Mononuclear cell (primary cell): ENCODE data around the gene TEAD1. TPM values are rescaled to one million over a fixed set of nuclear protein-coding genes. Genes with fewer than 3 reads are reported as not detected.

Source experiments
- H3K27me3 ChIP-seq: 2 replicates; pipeline ENCODE4 v1.6.0; 2011; ENCODE audit warnings: low read length, control low read depth; ENCODE audit not compliant: insufficient read depth
- H3K4me1 ChIP-seq: 2 replicates; pipeline ENCODE4 v1.5.1; 2011; ENCODE audit warnings: mild to moderate bottlenecking, low read length, control low read depth; ENCODE audit not compliant: insufficient read depth
- H3K4me3 ChIP-seq: 2 replicates; pipeline ENCODE4 v1.5.1; 2011; ENCODE audit warnings: mild to moderate bottlenecking, low read length, moderate library complexity
- H3K9me3 ChIP-seq: 2 replicates; pipeline ENCODE4 v1.5.1; 2011; ENCODE audit warnings: low read depth, mild to moderate bottlenecking, control low read depth, low read length
- total RNA-seq: library from RNA; depleted of rRNA; stranded (reverse); fragments of >200 nt; gene quantifications from one replicate; pipeline ENCODE4 v1.2.3, GENCODE V29; 2012

Gene TEAD1
- total RNA-seq, 1 donor, result not detected

DNA sequence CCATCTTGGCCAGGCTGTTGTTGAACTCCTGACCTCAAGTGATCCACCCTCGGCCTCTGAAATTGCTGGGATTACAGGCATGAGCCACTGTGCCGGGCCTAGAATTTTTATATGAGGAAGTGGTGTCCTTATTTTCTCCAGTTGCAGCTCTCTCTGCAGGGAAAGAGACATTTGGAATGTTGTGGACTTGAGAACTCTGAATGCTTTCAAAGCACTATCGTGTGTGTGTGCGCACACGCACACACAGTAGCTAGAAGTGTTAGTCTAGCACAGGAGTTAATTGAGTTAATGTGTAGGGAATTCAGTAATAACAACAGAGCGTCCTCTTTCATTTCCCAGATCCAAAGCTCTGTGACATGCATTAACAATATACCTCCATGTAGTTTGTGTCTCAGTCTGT is 170.9 kb downstream of the TEAD1 start:
- no peaks in the 10 kb centered on the region for H3K9me3 ChIP-seq
- no peaks in the 10 kb centered on the region for H3K4me1 ChIP-seq
- no peak overlapping the region for H3K4me3 ChIP-seq
- H3K27me3 ChIP-seq, result peaks cover 12% of the 10 kb centered on the region

GRCh38 chr11:12845739-12846358 is 171.6 kb downstream of the TEAD1 start:
- H3K4me3 ChIP-seq, result no peak overlapping the region
- H3K4me1 ChIP-seq, result no peaks in the 10 kb centered on the region
- no peaks in the 10 kb centered on the region for H3K9me3 ChIP-seq
- peaks cover 12% of the 10 kb centered on the region for H3K27me3 ChIP-seq

DNA sequence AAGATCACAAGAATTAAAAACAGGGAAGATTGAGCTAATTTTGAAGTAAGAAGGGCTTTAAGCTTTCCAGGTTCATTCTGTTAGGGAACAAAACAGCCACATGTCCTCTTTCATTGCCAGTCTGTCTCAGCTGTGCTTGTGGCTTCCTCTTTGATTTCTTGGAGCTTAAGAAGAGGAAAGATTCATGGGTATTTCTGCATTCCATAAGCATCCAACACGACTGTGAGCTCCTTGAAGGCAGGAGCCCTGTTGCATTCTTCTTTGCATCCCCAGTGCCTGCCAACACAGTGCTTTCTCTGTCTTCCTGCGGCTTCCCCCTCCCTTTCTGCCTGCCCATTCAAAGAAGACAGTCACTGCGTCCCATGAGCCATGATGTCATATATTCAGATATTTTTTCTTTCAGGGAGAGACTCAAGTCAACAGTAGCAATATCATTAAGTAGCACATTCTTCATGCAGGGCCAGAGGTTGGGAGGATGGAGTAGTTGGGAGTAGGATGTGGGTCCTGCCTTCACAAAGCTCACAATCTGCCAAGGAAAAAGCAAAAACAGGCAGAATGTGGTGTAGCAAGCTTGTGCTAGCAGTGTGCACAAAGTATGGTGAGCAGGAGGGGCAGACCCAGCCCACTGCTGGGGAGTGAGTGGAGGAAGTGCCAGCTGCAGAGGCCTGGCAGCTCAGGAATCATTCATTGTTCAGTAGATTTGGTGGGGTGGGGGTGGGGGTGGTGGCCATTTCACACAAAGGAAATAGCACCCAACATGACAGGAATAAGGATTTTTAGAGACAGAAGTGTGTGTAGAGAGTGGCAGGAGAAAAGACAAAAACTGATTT is 172.8 kb downstream of the TEAD1 start:
- peaks cover 12% of the 10 kb centered on the region for H3K27me3 ChIP-seq
- H3K9me3 ChIP-seq, result no peaks in the 10 kb centered on the region
- no peaks in the 10 kb centered on the region for H3K4me1 ChIP-seq
- H3K4me3 ChIP-seq, result no peak overlapping the region

GRCh38 chr11:12848413-12848812 is 174.2 kb downstream of the TEAD1 start:
- Histone ChIP-seq H3K4me1 (no peaks in the 10 kb centered on the region), H3K9me3 (no peaks in the 10 kb centered on the region), H3K4me3 (no peak overlapping the region), H3K27me3 (peaks cover 2% of the 10 kb centered on the region)

- no peaks in the 10 kb centered on the region for H3K27me3 ChIP-seq
- no peak overlapping the region for H3K4me3 ChIP-seq
- H3K4me1 ChIP-seq, result no peaks in the 10 kb centered on the region
- H3K9me3 ChIP-seq, result no peaks in the 10 kb centered on the region
Measured at GRCh38 chr11:12853325-12853651, 179.1 kb downstream of the TEAD1 start.

GRCh38 chr11:12853652-12854296 is 179.6 kb downstream of the TEAD1 start:
- no peak overlapping the region for H3K4me3 ChIP-seq
- no peaks in the 10 kb centered on the region for H3K9me3 ChIP-seq
- no peaks in the 10 kb centered on the region for H3K27me3 ChIP-seq
- no peaks in the 10 kb centered on the region for H3K4me1 ChIP-seq

GRCh38 chr11:12854297-12854661 is 180.1 kb downstream of the TEAD1 start:
- H3K9me3 ChIP-seq, result no peaks in the 10 kb centered on the region
- H3K4me3 ChIP-seq, result no peak overlapping the region
- H3K27me3 ChIP-seq, result no peaks in the 10 kb centered on the region
- H3K4me1 ChIP-seq, result no peaks in the 10 kb centered on the region

GRCh38 chr11:12854829-12855228 is 180.6 kb downstream of the TEAD1 start:
- Histone ChIP-seq H3K27me3 (no peaks in the 10 kb centered on the region), H3K4me3 (no peak overlapping the region), H3K4me1 (no peaks in the 10 kb centered on the region), H3K9me3 (no peaks in the 10 kb centered on the region)

DNA sequence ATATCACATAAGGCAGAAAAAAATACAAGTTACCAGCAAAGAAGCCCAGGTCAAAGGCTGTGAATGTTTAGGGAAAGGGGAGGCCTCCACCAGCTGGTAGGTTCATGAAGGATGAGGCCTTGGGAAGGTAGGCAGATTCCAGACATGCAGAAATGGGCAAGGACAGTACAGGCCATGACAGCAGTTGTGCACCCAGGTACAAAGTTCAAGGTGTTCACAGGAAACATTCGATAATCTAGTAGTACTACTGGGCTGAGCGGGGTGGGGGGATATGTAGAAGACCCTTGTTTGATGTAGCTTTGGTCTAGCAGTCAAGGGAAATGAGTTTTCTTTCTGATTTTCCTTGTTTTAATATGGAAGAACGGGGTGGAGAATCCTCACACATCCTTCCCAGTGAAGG is 182.1 kb downstream of the TEAD1 start:
- H3K9me3 ChIP-seq, result no peaks in the 10 kb centered on the region
- H3K27me3 ChIP-seq, result no peaks in the 10 kb centered on the region
- H3K4me1 ChIP-seq, result no peaks in the 10 kb centered on the region
- no peak overlapping the region for H3K4me3 ChIP-seq

- peaks cover 6% of the 10 kb centered on the region for H3K27me3 ChIP-seq
- H3K9me3 ChIP-seq, result no peaks in the 10 kb centered on the region
- H3K4me1 ChIP-seq, result no peaks in the 10 kb centered on the region
- H3K4me3 ChIP-seq, result no peak overlapping the region
Measured at GRCh38 chr11:12857572-12857971, 183.4 kb downstream of the TEAD1 start.

DNA sequence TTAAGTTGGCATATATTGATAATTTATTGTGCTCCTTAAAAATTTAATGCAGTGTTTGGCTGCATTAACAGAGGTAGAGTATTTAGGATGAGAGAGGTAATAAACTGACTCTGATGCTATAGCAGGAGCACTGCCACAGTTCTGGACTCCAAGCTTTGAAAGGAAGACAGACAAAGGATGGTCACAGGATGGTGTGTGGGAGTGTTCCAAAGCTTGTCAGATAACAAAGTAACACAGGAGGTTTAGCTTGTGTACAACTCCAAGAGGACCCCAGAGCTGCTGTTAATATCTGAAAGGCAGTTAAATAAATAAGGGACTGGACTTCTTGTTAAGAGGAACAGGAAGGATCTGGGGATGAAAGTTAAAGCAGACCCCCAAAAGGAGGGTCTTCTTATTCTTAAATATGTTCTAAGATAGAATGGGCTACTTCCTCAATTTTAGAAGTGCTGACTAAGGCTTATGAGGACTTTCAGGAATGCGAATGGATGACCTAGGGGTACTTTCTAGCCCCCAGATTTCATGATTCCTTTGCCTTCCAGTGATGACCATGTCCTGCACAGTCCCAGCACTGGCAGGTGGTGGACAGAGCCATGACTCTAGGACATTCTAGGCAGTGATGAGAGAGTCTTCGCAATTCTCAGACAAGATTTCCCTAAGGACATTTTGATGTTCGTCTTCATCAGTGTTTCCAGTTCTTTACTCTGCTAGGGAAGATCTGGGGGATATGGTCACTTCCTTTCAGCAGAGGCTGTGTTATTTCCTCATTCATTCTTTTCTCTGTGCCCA is 185.8 kb downstream of the TEAD1 start:
- peaks cover 30% of the 10 kb centered on the region for H3K27me3 ChIP-seq
- no peak overlapping the region for H3K4me3 ChIP-seq
- H3K4me1 ChIP-seq, result no peaks in the 10 kb centered on the region
- H3K9me3 ChIP-seq, result no peaks in the 10 kb centered on the region

- H3K4me3 ChIP-seq, result no peak overlapping the region
- no peaks in the 10 kb centered on the region for H3K9me3 ChIP-seq
- H3K4me1 ChIP-seq, result no peaks in the 10 kb centered on the region
- peaks cover 37% of the 10 kb centered on the region for H3K27me3 ChIP-seq
Measured at GRCh38 chr11:12860827-12861226, 186.6 kb downstream of the TEAD1 start.

DNA sequence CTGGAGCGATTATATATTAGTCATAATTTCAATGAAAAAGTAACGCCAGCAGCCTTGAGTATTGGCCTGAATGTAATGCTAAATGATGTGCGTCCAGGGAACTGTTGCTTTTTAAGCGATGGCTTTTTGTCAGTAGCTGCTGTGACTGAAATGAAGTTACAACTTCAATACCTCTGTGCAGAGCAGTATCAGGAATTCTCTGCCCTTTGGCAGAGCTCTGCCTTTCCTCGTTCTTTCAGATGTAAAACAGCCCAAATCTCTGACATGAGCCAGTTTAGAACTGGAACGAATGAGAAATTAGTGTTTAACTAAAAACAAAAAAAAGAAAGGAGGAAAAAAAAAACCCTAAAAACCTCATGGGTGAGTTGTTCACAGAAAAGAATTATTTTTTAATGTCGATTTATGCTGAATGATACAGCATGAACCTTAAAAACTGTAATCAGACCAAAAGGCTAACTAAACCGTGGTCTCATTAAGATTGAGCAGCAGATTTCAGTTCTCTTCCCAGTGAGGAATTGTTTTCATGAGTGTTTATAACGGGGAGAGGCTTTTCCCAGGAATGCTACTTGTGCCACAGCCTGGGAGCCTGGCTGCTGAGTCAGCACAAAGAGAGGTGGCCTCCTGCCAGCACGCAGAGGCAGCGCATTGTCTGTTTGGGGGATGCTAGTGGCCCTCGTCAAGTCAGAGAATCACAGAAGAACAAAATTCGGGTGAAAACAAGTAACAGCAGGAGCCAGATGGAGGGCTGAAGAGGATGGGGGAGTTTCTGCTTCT is 188.7 kb downstream of the TEAD1 start:
- Histone ChIP-seq H3K4me3 (no peak overlapping the region), H3K27me3 (peaks cover 46% of the 10 kb centered on the region), H3K4me1 (no peaks in the 10 kb centered on the region), H3K9me3 (no peaks in the 10 kb centered on the region)

- H3K4me3 ChIP-seq, result no peak overlapping the region
- peaks cover 46% of the 10 kb centered on the region for H3K27me3 ChIP-seq
- H3K9me3 ChIP-seq, result no peaks in the 10 kb centered on the region
- no peaks in the 10 kb centered on the region for H3K4me1 ChIP-seq
Measured at GRCh38 chr11:12863605-12864121, 189.4 kb downstream of the TEAD1 start.
